ENCODE measurements around the gene HYLS1. TPM values are rescaled to one million over a fixed set of nuclear protein-coding genes. Genes with fewer than 3 reads are reported as not detected.

HYLS1 gene
- total and polyA plus RNA-seq, 2 experiments from 2014 or later = 14.6 to 25.7 TPM

GRCh38 chr11:125910226-125910849 is 22.9 kb downstream of the HYLS1 start:
- peaks cover 6% of the 10 kb centered on the region for H3K27me3 ChIP-seq (ENCODE audit: insufficient read depth)
- no peaks in the 10 kb centered on the region for H3K9me2 ChIP-seq (ENCODE audit: insufficient read depth)
- H3F3A ChIP-seq (replicated peaks; ENCODE audit: low read depth) = no peaks in the 10 kb centered on the region
- DNase-seq (ENCODE audit: low spot score) (no peak), ATAC-seq (no peak)
- H3K27me3 Mint-ChIP-seq (ENCODE audit: insufficient read depth, low read depth, poor library complexity) = peaks cover 5% of the 10 kb centered on the region
- H3K27ac ChIP-seq (ENCODE audit: low read depth) = no peak overlapping the region
- no peak overlapping the region for H3K4me3 ChIP-seq
- no peaks in the 10 kb centered on the region for H3K9me3 Mint-ChIP-seq
- peaks cover under 1% of the 10 kb centered on the region; the same call in 1 of the 3 replicates for H3K4me1 Mint-ChIP-seq
- H3K36me3 ChIP-seq (ENCODE audit: insufficient read depth) = peaks cover 4% of the 10 kb centered on the region; the same call in 1 of the 2 replicates
- peaks cover 20% of the 10 kb centered on the region for H3K36me3 Mint-ChIP-seq (ENCODE audit: low read depth)
- TF ChIP-seq NANOG (IDR thresholded peaks at IDR 0.05; ENCODE audit: borderline replicate concordance) (no peak), ZNF331 (CRISPR knock-in tag; IDR thresholded peaks at IDR 0.05; ENCODE audit: low read depth) (no peak), REST (IDR thresholded peaks at IDR 0.05; ENCODE audit: unreplicated experiment) (no peak), JUNB (IDR thresholded peaks at IDR 0.05; ENCODE audit: unreplicated experiment) (no peak), ETS1 (IDR thresholded peaks at IDR 0.05) (no peak), STAT1 (IDR thresholded peaks at IDR 0.05; ENCODE audit: unreplicated experiment) (no peak), CREB1 (CRISPR knock-in tag; IDR thresholded peaks at IDR 0.05; ENCODE audit: low read depth) (no peak), CTCF (conservative IDR thresholded peaks at IDR 0.05; ENCODE audit: low read depth in 2 of 2) (no peak), POLR2AphosphoS5 (IDR thresholded peaks at IDR 0.05; ENCODE audit: low read depth) (no peak), ZNF462 (CRISPR knock-in tag; IDR thresholded peaks at IDR 0.05) (no peak), ZNF114 (CRISPR knock-in tag; IDR thresholded peaks at IDR 0.05) (no peak), EZH2phosphoT487 (IDR thresholded peaks at IDR 0.05; ENCODE audit: unreplicated experiment) (no peak), EZH2 (IDR thresholded peaks at IDR 0.05; ENCODE audit: low read depth, unreplicated experiment) (no peak)
- no peaks in the 10 kb centered on the region for H4K20me1 ChIP-seq (replicated peaks; ENCODE audit: insufficient read depth)
- H2AFZ ChIP-seq = no peak overlapping the region
- no peaks in the 10 kb centered on the region for H3K4me1 ChIP-seq (ENCODE audit: insufficient read depth)
- no peak overlapping the region for H3K4me3 Mint-ChIP-seq
- no peaks in the 10 kb centered on the region for H3K79me2 ChIP-seq (replicated peaks; ENCODE audit: insufficient read depth)
- no peak overlapping the region for H3K27ac Mint-ChIP-seq
- no peak overlapping the region for H3K4me2 ChIP-seq

Measured in GM23338 (cell line).